ENCODE data around the gene PAH.

DNA sequence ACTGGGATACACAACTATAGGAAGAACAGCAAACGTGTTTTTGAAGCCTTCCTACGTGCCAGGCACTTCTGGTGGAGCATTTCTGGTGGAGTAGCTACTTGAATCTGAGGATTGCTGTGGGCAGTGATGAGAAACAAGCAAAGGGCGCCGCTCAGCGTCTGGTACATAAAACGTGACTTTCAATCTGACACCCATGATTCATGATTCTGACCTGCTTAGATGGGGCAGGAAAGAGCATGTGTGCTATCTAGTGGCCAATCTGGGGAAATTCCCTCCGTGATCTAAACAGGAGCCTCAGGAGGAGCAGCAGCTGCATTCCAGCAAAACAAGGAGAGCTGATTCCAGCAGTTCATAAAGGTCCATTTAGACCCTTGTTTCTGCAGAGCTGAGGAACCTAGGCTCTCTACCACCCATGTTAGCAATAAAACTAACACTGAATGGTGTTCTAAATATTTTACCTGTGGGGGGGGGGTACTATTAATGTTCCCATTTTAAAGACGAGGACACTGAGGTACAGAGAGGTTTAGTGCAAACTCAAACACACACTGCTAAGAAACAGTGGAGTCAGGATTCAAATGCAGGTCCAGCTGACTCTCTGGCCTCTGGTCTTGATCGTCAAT is 37.8 kb downstream of the PAH start:
- TF ChIP-seq ZNF416 (CRISPR knock-in tag; IDR thresholded peaks at IDR 0.05) (no peak), GABPB1 (CRISPR knock-in tag; IDR thresholded peaks at IDR 0.05) (no peak)
